AG04449 (cell line): Measurements from ENCODE around the gene ARF5.
"Not testable (repeated sequence)": the region's sequence is repeated elsewhere in the genome, so short reads cannot be mapped to it uniquely, and the experiment has no call there.

ENCODE experiments used
- CTCF ChIA-PET: fragments of 350-600 bp; formaldehyde crosslinking; extraction: SDS; loops from one replicate; lab custom pipeline; 2021; ENCODE audit warnings: antibody characterized with exemption; lab: Yijun Ruan, JAX
- POLR2A ChIA-PET: fragments of 400-600, 350-600 bp; formaldehyde crosslinking; extraction: SDS; loops from one replicate; lab custom pipeline; 2020; ENCODE audit warnings: antibody characterized with exemption, inconsistent platforms; lab: Yijun Ruan, JAX
- DNase-seq: peaks from one replicate; pipeline ENCODE4 v3.0.0-alpha.2; 2010; ENCODE audit warnings: low read depth, low spot score
- H3K4me3 ChIP-seq: 2 replicates; pipeline ENCODE4 v1.5.1; 2011; ENCODE audit warnings: low read depth, mild to moderate bottlenecking, control low read depth, low read length
- CTCF ChIP-seq: IDR thresholded peaks from one replicate; pipeline ENCODE4 v1.5.1; 2011; ENCODE audit warnings: mild to moderate bottlenecking, moderate library complexity, low read length, control low read depth, inconsistent platforms; ENCODE audit not compliant: insufficient read depth; ENCODE audit errors: missing control alignments

ARF5 gene

GRCh38 chr7:127588019-127588696, at the start of gene ARF5:
TSS of gene ARF5 (plus strand) at chr7:127588411. CDS start at chr7:127588499, 88 bp downstream.
- no peak for TF ChIP-seq CTCF
- ChIA-PET CTCF (interaction anchor here (1.0 to 3.4 kb wide), 6 partner anchors 10 to 622 kb away, joined by 3 to 15 read pairs (median 4); no protein-coding TSS in a partner anchor), POLR2A (interaction anchor here (1.3 kb wide), 1 partner anchor 119 kb away, joined by 5 read pairs; no protein-coding TSS in a partner anchor)
- DNase-seq = no peak
- H3K4me3 ChIP-seq = peak within 1 kb of the TSS; percentile 94

- no peak for DNase-seq
- no peak overlapping the region for H3K4me3 ChIP-seq
- POLR2A ChIA-PET = no interaction called here
- CTCF ChIA-PET = no interaction called here
- no peak for TF ChIP-seq CTCF
Observed at GRCh38 chr7:127539116-127539515, 49.1 kb upstream of the ARF5 start.

- CTCF ChIA-PET, POLR2A ChIA-PET, DNase-seq, H3K4me3 ChIP-seq: not testable (repeated sequence)
Observed at GRCh38 chr7:127540461-127540860, 47.8 kb upstream of the ARF5 start.

- H3K4me3 ChIP-seq = no peak overlapping the region
- no peak for TF ChIP-seq CTCF
- CTCF ChIA-PET = no interaction called here
- POLR2A ChIA-PET = no interaction called here
- no peak for DNase-seq
Observed at GRCh38 chr7:127541548-127541947, 46.7 kb upstream of the ARF5 start.

- no peak for TF ChIP-seq CTCF
- CTCF ChIA-PET = interaction anchor here (1.0 kb wide), 1 partner anchor 11 kb away, joined by 3 read pairs; no protein-coding TSS in a partner anchor
- POLR2A ChIA-PET = no interaction called here
- no peak overlapping the region for H3K4me3 ChIP-seq
- DNase-seq = no peak
Observed at GRCh38 chr7:127546313-127546712, 41.9 kb upstream of the ARF5 start.

GRCh38 chr7:127550247-127550646, 38.0 kb upstream of the ARF5 start:
- ChIA-PET POLR2A (no interaction called here), CTCF (no interaction called here)
- no peak overlapping the region for H3K4me3 ChIP-seq
- no peak for DNase-seq
- peak; percentile 10 for TF ChIP-seq CTCF

- DNase-seq = no peak
- H3K4me3 ChIP-seq = no peak overlapping the region
- no peak for TF ChIP-seq CTCF
- ChIA-PET POLR2A (no interaction called here), CTCF (no interaction called here)
Observed at GRCh38 chr7:127551941-127552340, 36.3 kb upstream of the ARF5 start.
